ENCODE measurements around the gene RIN3. TPM values are rescaled to one million over a fixed set of nuclear protein-coding genes. Genes with fewer than 3 reads are reported as not detected.

RIN3 gene
- total and polyA plus RNA-seq, 2 of the 4 experiments (the other 2 are of a cell fraction): 2.5 to 11.1 TPM

GRCh38 chr14:92619671-92620456 is 106.3 kb downstream of the RIN3 start:
- Histone ChIP-seq H2AFZ (replicated peaks; ENCODE audit: low read length, poor library complexity) (no peak overlapping the region), H3K23ac (ENCODE audit: low read depth, low read length) (no peak overlapping the region), H3K79me1 (ENCODE audit: low read depth in 1 of 2, low read length in 2 of 2) (peaks cover 13 to 28% of the 10 kb centered on the region in 2 experiments), H2AK5ac (ENCODE audit: low read depth, low read length) (peak overlapping the region; percentile 37), H4K8ac (ENCODE audit: low read depth in 2 of 2, low read length in 2 of 2) (peak overlapping the region in 1 of 2 experiments; percentile 75; a peak in 2 of 4 replicates), H3K9me1 (ENCODE audit: insufficient read depth, low read length) (no peaks in the 10 kb centered on the region), H4K5ac (ENCODE audit: low read depth, low read length) (no peak overlapping the region), H3K27me3 (ENCODE audit: control insufficient read depth, insufficient read depth, low read length) (no peaks in the 10 kb centered on the region), H3K27ac (ENCODE audit: insufficient read depth, low read length) (peak overlapping the region; percentile 67; the same call in 1 of the 2 replicates), H3K4me2 (ENCODE audit: low read depth, low read length) (no peak overlapping the region; the same call in 1 of the 2 replicates), H3K9me3 (ENCODE audit: control insufficient read depth, insufficient read depth, low read length) (peaks cover 11% of the 10 kb centered on the region), H3K4me1 (ENCODE audit: control insufficient read depth, insufficient read depth, low read length) (peaks cover 11% of the 10 kb centered on the region), H2BK20ac (ENCODE audit: low read depth, low read length) (peak overlapping the region; percentile 30), H3K36me3 (ENCODE audit: control insufficient read depth, insufficient read depth, low read length) (peaks cover 5% of the 10 kb centered on the region; the same call in 1 of the 2 replicates), H3K18ac (ENCODE audit: low read depth, low read length) (peak overlapping the region; percentile 2), H2BK15ac (ENCODE audit: low read depth, low read length) (no peak overlapping the region), H2BK120ac (ENCODE audit: low read depth, low read length) (peak overlapping the region; percentile 53), H4K91ac (ENCODE audit: insufficient read depth, low read depth, low read length) (peak overlapping the region; percentile 60), H3K14ac (replicated peaks; ENCODE audit: low read depth, low read length) (0 out of 2 replicates have a peak overlapping the region, but pooled peaks have one; percentile 15), H3K4ac (ENCODE audit: low read depth, low read length) (peak overlapping the region; percentile 17; the same call in 1 of the 2 replicates), H4K20me1 (ENCODE audit: insufficient read depth, low read length) (no peaks in the 10 kb centered on the region), H3K56ac (ENCODE audit: extremely low read depth, insufficient read depth, low read length) (no peak overlapping the region; the same call in 1 of the 2 replicates), H2BK5ac (ENCODE audit: low read depth, low read length, poor library complexity, severe bottlenecking) (peak overlapping the region; percentile 42), H2AK9ac (replicated peaks; ENCODE audit: low read depth, low read length, poor library complexity) (no peak overlapping the region), H3K4me3 (ENCODE audit: insufficient read depth, low read depth, low read length) (no peak overlapping the region), H3K9ac (ENCODE audit: low read depth, low read length) (no peak overlapping the region)
- 81% methylated on average over 3 of the region's 11 CpGs; no CpG with 5 or more reads in 1 of the 2 experiments for WGBS, 2 experiments (ENCODE audit: extremely low coverage in 2 of 2, insufficient read length in 1 of 2)
- DNase-seq (peak; percentile 49), ATAC-seq (ENCODE audit: low read depth) (peak; percentile 68)
- dilution Hi-C loops (cut with HindIII; ENCODE audit: low sequenced_read_pairs, unreplicated experiment) (no loop called here), in situ Hi-C loops (cut with MboI; ENCODE audit: low sequenced_read_pairs) (no loop called here), intact Hi-C loops (cut with micrococcal nuclease) (no loop called here)
- TF ChIP-seq RCOR1 (IDR thresholded peaks at IDR 0.05; ENCODE audit: insufficient replicate concordance, low read length): no peak
- CTCF ChIA-PET: interaction anchor here (0.6 kb wide), 1 partner anchor 500 kb away, joined by 6 read pairs; no protein-coding TSS in a partner anchor
- POLR2A ChIA-PET (ENCODE audit: unreplicated experiment): no interaction called here
- no TSS peak for BruUV-seq (replicated peaks)
